ENCODE results near the gene COP1. TPM values are rescaled to one million over a fixed set of nuclear protein-coding genes. Genes with fewer than 3 reads are reported as not detected.

COP1 gene
- total RNA-seq, 1 donor from 2014 or later, result 52.1 TPM

- DNase-seq (no peak), ATAC-seq (ENCODE audit: low read depth) (no peak)
- intact Hi-C loops (cut with micrococcal nuclease), result no loop called here
- Mint-ChIP-seq H3K4me1 (no peaks in the 10 kb centered on the region), H3K4me3 (no peak overlapping the region), H3K36me3 (ENCODE audit: low read depth) (peaks cover 10% of the 10 kb centered on the region), H3K9me3 (peaks cover 12% of the 10 kb centered on the region), H3K27ac (no peak overlapping the region), H3K27me3 (no peaks in the 10 kb centered on the region)
- POLR2A ChIA-PET, result no interaction called here
- CTCF ChIA-PET, result no interaction called here
- no peak for TF ChIP-seq CTCF (IDR thresholded peaks at IDR 0.05)
Measured at GRCh38 chr1:175918364-175918801, 288.7 kb downstream of the COP1 start.

GRCh38 chr1:175914115-175914514 lies 293.0 kb downstream of the COP1 start:
- H3K4me1 Mint-ChIP-seq, result no peaks in the 10 kb centered on the region
- intact Hi-C loops (cut with micrococcal nuclease), result no loop called here
- H3K9me3 Mint-ChIP-seq, result peaks cover 38% of the 10 kb centered on the region
- no peak overlapping the region for H3K27ac Mint-ChIP-seq
- H3K27me3 Mint-ChIP-seq, result no peaks in the 10 kb centered on the region
- no peak for TF ChIP-seq CTCF (IDR thresholded peaks at IDR 0.05)
- H3K36me3 Mint-ChIP-seq (ENCODE audit: low read depth), result peaks cover 34% of the 10 kb centered on the region
- POLR2A ChIA-PET, result no interaction called here
- CTCF ChIA-PET, result no interaction called here
- DNase-seq (no peak), ATAC-seq (ENCODE audit: low read depth) (no peak)
- no peak overlapping the region for H3K4me3 Mint-ChIP-seq

- Mint-ChIP-seq H3K9me3 (peaks cover 34% of the 10 kb centered on the region), H3K27ac (no peak overlapping the region), H3K4me1 (no peaks in the 10 kb centered on the region), H3K4me3 (no peak overlapping the region), H3K36me3 (ENCODE audit: low read depth) (peaks cover 32% of the 10 kb centered on the region), H3K27me3 (no peaks in the 10 kb centered on the region)
- TF ChIP-seq CTCF (IDR thresholded peaks at IDR 0.05), result no peak
- intact Hi-C loops (cut with micrococcal nuclease), result no loop called here
- ChIA-PET CTCF (no interaction called here), POLR2A (no interaction called here)
- DNase-seq (no peak), ATAC-seq (ENCODE audit: low read depth) (no peak)
Measured at GRCh38 chr1:175911138-175911537, 295.9 kb downstream of the COP1 start.

- no peak for ATAC-seq (ENCODE audit: low read depth)
- no peak for TF ChIP-seq CTCF (IDR thresholded peaks at IDR 0.05)
- Mint-ChIP-seq H3K27me3 (no peaks in the 10 kb centered on the region), H3K4me1 (no peaks in the 10 kb centered on the region), H3K9me3 (peaks cover 13% of the 10 kb centered on the region), H3K36me3 (ENCODE audit: low read depth) (peaks cover 18% of the 10 kb centered on the region), H3K4me3 (no peak overlapping the region), H3K27ac (no peak overlapping the region)
- POLR2A ChIA-PET, result no interaction called here
- intact Hi-C loops (cut with micrococcal nuclease), result no loop called here
- CTCF ChIA-PET, result no interaction called here
- no peak for DNase-seq
Measured at GRCh38 chr1:175906370-175906769, 300.7 kb downstream of the COP1 start.

DNA sequence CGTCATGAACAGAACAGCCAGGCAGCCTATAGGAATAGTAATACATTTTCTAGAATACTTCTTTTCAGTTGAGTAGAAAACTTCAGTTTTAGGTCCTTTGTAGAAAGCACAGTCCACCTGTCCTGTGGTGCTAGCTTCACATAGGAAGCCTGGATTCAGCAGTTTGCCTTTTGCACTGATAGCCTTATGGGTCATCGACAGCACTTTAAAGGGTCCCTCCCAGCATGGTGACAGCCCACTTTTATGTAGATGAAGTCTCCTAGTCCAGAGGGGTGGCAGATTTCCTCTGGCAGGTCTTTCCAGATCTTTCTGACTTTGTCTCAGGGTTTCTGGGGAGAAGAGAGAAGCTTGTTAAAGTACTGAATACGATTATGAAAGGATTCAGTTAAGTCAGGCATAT lies 302.3 kb downstream of the COP1 start:
- ChIA-PET POLR2A (no interaction called here), CTCF (no interaction called here)
- TF ChIP-seq CTCF (IDR thresholded peaks at IDR 0.05), result no peak
- no peak for DNase-seq
- Mint-ChIP-seq H3K27me3 (no peaks in the 10 kb centered on the region), H3K4me3 (no peak overlapping the region), H3K9me3 (peaks cover 4% of the 10 kb centered on the region), H3K27ac (no peak overlapping the region), H3K4me1 (no peaks in the 10 kb centered on the region), H3K36me3 (ENCODE audit: low read depth) (peaks cover 9% of the 10 kb centered on the region)
- intact Hi-C loops (cut with micrococcal nuclease), result no loop called here
- ATAC-seq (ENCODE audit: low read depth), result no peak
